GM18951 (cell line): ENCODE results near the gene IQCH.
"Not testable (repeated sequence)": the region's sequence is repeated elsewhere in the genome, so short reads cannot be mapped to it uniquely, and the experiment has no call there.

ENCODE experiments used
- POLR2A ChIP-seq: IDR thresholded peaks from 4 replicates; pipeline ENCODE4 v1.6.1; 2011; ENCODE audit warnings: mild to moderate bottlenecking; ENCODE audit not compliant: insufficient read length, insufficient read depth; ENCODE audit errors: extremely low read depth
- in situ Hi-C: fragments of 300-500 bp; cut with MboI; formaldehyde crosslinking; loops from one replicate; pipeline ENCODE4 v1.12.0; 2022; ENCODE audit warnings: low sequenced_read_pairs, mixed read lengths, inconsistent platforms; ENCODE audit not compliant: unreplicated experiment

The IQCH gene

GRCh38 chr15:67327737-67328136, 73.2 kb downstream of the IQCH start:
- in situ Hi-C loops, result no loop called here
- TF ChIP-seq POLR2A, result no peak

- in situ Hi-C loops, result no loop called here
- TF ChIP-seq POLR2A, result no peak
Measured at GRCh38 chr15:67329984-67330733, 75.6 kb downstream of the IQCH start.

DNA sequence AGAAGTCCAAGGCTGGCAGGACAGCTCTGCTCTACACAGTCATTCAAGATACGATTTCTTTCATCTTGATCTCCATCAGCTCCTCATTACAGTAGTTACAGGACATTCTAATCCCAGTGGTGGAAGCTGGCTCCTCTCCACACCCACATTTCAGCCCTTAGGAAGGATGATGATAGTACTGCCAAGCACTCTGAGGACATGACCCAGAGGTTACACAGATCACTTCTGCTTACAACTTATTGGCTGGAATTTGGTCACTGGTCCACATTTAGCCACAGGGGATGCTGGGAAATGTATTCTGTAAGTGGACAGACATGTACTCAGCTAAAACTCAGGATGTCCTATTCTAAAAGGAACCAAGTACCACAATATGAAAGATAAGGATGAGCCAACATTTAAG, 77.1 kb downstream of the IQCH start:
- in situ Hi-C loops, result no loop called here
- TF ChIP-seq POLR2A, result no peak

GRCh38 chr15:67335026-67335425, 80.4 kb downstream of the IQCH start:
- TF ChIP-seq POLR2A, result no peak
- in situ Hi-C loops, result no loop called here

- in situ Hi-C loops, result no loop called here
- TF ChIP-seq POLR2A, result no peak
Measured at GRCh38 chr15:67335534-67336222, 81.1 kb downstream of the IQCH start.

DNA sequence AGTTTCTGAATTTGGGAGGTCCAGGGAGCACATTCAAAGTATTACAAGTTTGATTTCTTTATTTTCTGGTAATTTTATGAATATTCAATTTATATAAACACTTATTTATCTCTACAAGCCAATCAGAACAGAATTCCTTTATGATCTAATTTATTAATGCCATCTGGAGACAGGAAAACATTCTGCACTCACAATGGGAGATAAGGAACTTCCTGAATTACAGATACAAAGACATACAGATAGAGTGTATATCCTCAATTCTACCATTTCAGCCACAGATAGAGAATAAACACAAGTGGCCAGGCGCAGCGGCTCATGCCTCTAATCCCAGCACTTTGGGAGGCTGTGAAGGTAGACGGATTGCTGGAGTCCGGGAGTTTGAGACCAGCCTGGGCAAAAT, 86.0 kb downstream of the IQCH start:
- in situ Hi-C loops, result no loop called here
- no peak for TF ChIP-seq POLR2A

DNA sequence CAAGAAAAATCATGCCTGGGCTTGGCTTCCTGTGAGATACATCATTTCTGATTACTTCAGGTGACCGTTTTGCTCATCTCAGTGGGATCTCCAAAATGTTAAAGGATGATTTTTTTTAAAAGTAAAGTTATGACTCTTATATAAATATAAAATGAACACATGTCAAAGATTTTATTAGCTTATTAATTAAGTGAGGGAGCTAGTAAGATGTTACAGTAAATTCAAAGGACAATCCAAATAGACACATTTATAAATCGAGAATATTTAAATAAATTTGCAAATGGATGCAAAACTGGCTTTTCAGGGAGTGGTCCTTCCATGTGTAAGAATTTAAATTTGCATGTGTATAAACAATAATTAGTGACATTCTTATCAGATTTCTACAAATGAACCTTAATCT, 87.0 kb downstream of the IQCH start:
- no peak for TF ChIP-seq POLR2A
- in situ Hi-C loops, result no loop called here

DNA sequence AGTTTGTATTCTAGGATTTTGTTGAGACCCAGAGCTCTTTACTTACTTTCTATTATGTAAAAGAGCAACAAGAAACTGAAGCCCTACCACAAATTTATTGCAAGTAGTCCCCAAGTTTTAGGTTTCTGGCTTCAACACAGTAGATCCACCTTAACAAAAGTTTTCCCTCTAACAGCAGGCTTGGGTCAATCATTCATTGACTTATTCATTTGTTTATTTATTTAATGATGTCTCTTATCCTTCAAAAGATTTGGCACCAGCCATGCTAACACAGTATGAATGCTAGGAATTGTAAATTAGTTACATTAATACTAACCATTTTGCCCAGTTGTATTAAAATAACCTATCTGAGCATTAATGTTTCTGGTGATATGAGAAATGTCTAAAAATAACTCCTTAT, 88.6 kb downstream of the IQCH start:
- in situ Hi-C loops, result no loop called here
- no peak for TF ChIP-seq POLR2A

DNA sequence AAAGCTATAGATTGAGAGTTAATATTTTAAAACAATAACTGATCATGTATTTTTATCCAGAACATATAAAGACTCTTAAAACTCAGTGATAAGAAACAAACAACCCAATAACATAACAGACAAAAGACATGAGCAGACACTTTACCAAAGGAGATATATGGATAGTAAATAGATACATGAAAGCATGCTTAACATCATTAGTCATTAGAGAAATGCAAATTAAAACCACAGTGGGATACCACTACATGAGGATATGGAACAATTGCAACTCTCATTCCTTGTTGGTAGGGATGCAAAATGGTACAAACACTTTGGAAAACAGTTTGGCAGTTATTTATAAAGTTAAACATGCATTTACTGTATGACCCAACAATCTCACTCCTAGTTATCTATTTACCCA, 95.0 kb downstream of the IQCH start:
- TF ChIP-seq POLR2A, result no peak
- in situ Hi-C loops, result no loop called here

DNA sequence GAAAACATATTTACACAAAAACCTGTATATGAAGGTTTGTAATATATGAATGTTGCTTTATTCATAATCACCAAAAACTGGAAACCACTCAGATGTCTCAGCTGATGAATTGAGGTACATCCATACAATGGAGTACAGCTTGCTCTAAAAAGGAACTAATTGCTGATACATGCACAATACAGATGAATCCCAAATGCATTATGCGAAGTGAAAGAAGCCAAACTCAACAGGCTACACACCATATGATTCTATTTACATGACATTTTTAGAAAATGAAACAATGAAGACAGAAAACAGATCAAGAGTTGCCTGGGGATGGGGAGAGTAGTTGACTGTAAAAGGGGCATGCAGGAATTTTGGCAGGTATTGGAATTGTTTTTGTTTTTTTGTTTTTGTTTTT, 95.5 kb downstream of the IQCH start:
- in situ Hi-C loops, result no loop called here
- TF ChIP-seq POLR2A, result no peak

DNA sequence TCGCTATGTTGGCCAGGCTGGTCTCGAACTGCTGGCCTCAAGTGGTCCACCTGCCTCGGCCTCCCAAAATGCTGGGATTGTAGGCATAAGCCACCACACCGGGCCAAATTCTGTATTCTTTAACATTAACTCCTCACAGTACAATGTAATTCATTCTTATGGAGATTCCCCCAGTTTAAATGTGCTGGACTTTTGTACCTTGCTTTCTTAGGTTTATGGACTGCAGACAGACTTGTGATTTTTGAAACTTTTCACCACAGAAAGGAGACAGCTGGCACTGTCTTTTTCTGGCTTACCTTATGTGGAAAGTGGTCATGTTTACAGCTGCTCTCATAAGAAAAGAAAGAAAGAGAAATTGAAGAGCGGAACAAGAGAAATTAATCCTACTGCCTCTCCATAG, 103.8 kb downstream of the IQCH start:
- TF ChIP-seq POLR2A, result no peak
- in situ Hi-C loops, result no loop called here

GRCh38 chr15:67358812-67359211, 104.2 kb downstream of the IQCH start:
- no peak for TF ChIP-seq POLR2A
- in situ Hi-C loops, result no loop called here

- no peak for TF ChIP-seq POLR2A
- in situ Hi-C loops, result no loop called here
Measured at GRCh38 chr15:67359431-67360079, 105.0 kb downstream of the IQCH start.

DNA sequence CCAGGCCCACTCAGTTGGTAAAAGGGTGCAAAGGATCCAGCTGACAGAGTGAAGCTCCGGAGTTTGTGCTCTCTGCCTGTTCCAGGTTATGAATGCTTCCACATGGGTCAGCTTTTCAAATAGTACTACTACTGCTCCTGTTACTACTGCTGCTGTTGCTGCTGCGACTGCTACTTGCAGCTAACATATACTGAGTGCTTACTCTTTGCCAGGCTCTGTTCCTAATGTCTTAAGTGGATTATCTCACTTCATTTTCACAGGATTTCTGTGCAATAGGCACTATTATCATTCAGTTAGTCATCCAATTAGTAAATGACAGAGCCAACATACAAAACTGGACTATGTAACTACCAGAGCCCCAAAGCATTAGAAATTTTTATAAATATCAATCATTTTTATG, 106.5 kb downstream of the IQCH start:
- in situ Hi-C loops, result no loop called here

GRCh38 chr15:67363712-67364111, 109.1 kb downstream of the IQCH start:
- in situ Hi-C loops, result not testable (repeated sequence)

More for the DNA sequence above, 106.5 kb downstream of the IQCH start:
- TF ChIP-seq POLR2A, result no peak
